Thyroid gland (tissue), 4 donors: ENCODE data around the gene ASIC2.

Experiments
- CTCF ChIP-seq, 6 experiments: fragments of 200-600 bp in 3 of 6; fragments of 450-650 bp in 3 of 6; sonication (generic) in 3 of 6; IDR thresholded peaks; one replicate each; pipeline ENCODE4 v1.5.1; 2016 to 2019; ENCODE audit warnings: antibody characterized with exemption in 6 of 6, mild to moderate bottlenecking in 2 of 6, inconsistent platforms in 1 of 6, moderate library complexity in 1 of 6
- POLR2A ChIP-seq, 2 donors: fragments of 450-650 bp; IDR thresholded peaks; one replicate each; pipeline ENCODE4 v1.6.1; 2017; ENCODE audit warnings: antibody characterized with exemption in 2 of 2, mild to moderate bottlenecking in 2 of 2, moderate library complexity in 1 of 2

DNA sequence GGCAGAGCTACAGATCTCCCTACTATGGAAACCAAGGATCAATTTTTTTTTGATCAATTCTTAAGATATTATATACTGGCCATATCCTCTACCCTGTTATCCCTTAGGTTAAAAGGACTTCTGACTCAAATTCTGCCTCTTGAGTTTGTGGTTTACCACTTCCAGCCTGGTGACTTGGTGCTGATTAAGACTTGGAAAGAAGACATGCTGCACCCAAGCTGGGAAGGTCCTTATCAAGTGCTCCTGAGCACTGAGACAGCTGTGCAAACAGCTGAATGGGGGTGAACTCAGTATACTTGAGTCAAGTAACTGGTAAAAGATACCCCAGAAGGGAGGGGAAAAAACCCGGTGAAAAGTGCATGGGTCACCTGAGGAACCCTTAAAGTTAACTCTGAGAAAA, 321.9 kb downstream of the ASIC2 start:
- no peak for TF ChIP-seq CTCF (IDR thresholded peaks at IDR 0.05)
- no peak for TF ChIP-seq POLR2A (IDR thresholded peaks at IDR 0.05)
